Cardiac fibroblast (primary cell): ENCODE measurements around the gene TEAD4.

Source experiments
- DNase-seq, 2 donors: peaks; one replicate each; pipeline versions ENCODE4 v3.0.0 to v3.0.0-alpha.2; 2010; ENCODE audit warnings: low read depth in 2 of 2
- H3K4me3 ChIP-seq, 2 donors: replicated peaks in 1 of 2; 1 replicate in 1 of 2; 2 replicates in 1 of 2; pipeline ENCODE4 v1.5.1; 2011; ENCODE audit warnings: low read depth in 2 of 2, low read length in 2 of 2, mild to moderate bottlenecking in 2 of 2, moderate library complexity in 1 of 2
- TF ChIP-seq, protein P1 (sequence below): IDR thresholded peaks from one replicate; pipeline ENCODE4 v1.5.1; 2011; ENCODE audit warnings: low read depth, mild to moderate bottlenecking, low read length, inconsistent platforms

TEAD4 gene

DNA sequence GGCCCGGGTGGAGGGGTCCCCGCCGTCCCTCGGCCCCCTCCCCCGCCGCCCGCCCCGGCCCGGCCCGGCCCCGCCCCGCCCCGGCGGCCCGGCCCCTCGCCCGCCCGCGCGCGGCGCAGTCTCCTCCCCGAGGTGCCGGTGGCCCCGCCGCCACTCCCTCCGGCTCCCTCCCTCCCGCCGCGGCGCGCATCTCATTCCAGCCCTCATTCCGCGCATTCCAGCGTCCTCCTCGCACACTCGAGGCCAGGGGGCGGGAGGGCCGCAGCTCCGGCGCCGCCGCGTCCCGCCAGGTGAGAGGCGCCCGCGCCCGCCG, at the start of gene TEAD4:
Gene TEAD4, plus strand, starts transcription at position 206 of the 313 bp plus-strand sequence.
- TF ChIP-seq, protein P1, sequence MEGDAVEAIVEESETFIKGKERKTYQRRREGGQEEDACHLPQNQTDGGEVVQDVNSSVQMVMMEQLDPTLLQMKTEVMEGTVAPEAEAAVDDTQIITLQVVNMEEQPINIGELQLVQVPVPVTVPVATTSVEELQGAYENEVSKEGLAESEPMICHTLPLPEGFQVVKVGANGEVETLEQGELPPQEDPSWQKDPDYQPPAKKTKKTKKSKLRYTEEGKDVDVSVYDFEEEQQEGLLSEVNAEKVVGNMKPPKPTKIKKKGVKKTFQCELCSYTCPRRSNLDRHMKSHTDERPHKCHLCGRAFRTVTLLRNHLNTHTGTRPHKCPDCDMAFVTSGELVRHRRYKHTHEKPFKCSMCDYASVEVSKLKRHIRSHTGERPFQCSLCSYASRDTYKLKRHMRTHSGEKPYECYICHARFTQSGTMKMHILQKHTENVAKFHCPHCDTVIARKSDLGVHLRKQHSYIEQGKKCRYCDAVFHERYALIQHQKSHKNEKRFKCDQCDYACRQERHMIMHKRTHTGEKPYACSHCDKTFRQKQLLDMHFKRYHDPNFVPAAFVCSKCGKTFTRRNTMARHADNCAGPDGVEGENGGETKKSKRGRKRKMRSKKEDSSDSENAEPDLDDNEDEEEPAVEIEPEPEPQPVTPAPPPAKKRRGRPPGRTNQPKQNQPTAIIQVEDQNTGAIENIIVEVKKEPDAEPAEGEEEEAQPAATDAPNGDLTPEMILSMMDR, result no peak
- H3K4me3 ChIP-seq, result peak within 1 kb of the TSS; percentile 72 to 75
- DNase-seq, result peak; percentile 74 to 85

DNA sequence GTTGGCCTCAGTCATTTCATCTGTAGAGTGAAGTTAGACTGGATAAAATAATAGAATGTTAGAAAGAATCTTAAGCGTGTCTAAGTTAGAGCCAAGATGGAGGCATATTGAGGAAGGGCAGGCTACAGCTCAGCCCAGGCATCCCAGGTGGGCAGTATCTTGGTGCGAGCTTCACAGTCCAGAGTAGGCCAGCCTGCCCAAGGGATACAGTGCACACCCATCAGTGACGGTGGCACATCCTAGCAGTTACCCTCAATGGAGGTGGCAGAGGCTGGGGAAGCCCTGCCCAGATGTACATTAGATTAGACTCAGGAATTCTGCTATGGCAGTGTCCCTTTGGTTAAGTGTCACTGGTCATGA, 47.0 kb upstream of the TEAD4 start:
- DNase-seq, result no peak
- H3K4me3 ChIP-seq, result no peak overlapping the region
- TF ChIP-seq, protein P1, result no peak

DNA sequence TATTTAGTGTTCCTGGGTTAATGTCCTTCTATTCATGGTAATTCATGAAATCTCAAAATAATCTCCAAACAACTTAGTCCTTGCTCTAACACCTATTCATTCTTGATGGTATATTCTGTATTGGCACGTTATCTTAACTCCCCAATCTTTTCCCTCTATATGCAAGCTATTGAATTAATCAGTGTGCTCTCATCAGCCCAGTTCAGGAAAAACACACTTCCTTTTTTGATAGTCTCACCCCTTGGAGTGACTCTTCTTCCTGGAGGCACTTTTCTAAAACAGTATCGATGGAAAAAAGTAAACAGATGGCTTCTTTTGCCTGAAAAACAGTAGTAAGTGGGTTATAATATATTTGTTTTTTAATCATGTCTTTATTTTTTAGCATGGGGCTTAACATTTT, 39.9 kb upstream of the TEAD4 start:
- TF ChIP-seq, protein P1, result no peak
- no peak overlapping the region for H3K4me3 ChIP-seq
- DNase-seq, result no peak

DNA sequence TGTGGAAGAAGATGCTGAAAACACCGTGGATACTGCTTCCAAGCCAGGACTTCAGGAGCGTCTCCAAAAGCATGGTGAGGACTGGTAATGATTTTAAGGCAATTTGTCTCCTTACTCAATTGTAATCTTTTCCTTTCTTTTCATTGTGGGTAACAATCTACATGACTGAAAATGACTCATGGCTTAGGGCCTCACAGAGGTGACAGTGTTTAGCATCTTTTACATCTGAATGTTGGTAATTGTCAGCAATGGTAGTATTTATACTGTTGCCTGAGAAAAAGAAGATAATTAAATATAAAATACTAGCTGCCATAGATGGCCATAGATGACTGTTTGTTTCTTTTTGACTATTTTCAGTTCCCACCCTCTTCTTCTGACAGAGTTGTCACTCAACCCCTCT, 36.9 kb upstream of the TEAD4 start:
- H3K4me3 ChIP-seq, result no peak overlapping the region
- no peak for DNase-seq
- TF ChIP-seq, protein P1, result no peak

DNA sequence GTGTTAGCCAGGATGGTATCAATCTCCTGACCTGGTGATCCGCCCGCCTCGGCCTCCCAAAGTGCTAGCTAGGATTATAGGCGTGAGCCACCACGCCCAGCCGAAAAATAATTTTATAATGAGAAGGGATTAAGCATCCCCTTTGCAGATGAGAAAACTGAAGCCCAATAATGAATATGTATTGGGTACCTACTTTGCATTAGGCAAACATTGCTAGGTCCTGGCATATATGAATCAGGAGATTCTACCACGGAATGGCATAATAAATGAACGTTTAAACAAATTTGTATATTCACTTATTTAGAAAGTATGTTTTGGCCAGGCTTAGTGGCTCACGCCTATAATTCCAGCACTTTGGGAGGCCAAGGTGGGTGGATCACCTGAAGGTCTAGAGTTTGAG, 36.1 kb upstream of the TEAD4 start:
- no peak for DNase-seq
- TF ChIP-seq, protein P1, result no peak
- H3K4me3 ChIP-seq, result no peak overlapping the region

DNA sequence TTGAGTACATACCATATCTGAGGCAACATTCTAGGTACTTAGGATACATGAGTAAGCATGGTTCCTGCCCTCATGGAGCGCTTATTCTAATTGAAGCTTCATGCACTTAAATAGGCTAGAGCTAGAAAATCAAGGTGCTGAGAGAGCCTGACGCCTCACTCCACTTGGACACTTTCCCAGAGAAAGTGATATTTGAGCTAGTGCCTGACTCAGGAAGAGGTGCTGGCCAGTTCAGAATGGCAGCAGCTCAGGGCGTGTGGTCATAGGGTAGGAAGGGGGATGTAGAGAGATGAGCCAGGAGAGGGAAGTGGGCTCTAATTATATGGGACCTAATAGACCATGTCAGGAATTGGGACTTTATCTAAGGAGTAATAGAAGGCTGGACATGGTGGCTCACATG, 35.2 kb upstream of the TEAD4 start:
- TF ChIP-seq, protein P1, result no peak
- DNase-seq, result peak; percentile 25 to 59
- no peak overlapping the region for H3K4me3 ChIP-seq

DNA sequence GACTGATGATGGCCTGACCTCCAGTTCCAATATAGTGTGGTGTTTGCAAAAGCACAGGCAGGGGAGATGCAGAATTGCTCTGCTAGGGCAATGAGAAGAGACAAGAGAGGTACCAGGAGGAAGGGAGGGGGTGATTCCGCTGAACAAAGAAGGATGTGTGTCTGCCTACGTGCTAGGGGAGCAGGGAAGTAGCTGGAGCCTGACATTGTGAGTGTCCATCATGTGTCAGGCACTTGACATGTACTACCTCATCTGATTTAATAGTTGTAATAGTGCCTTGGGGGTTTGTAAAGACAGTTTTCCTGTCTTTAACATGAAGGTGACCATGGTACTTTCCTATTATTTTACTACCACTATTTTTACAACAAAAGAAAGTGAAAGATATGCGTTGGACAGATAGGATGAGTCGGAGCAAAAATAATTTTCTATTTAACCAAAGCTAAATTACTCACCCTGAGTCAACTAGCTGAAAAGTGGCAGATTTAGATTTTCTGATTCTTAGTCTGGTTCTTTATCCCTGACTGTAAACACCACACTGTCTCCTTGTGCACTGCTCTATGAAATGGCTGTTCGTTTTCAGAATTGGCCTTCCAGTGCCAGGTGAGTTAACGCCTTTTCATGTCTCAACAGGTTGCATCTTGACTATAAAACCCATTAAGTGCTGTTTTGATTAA, 33.7 kb upstream of the TEAD4 start:
- TF ChIP-seq, protein P1, result no peak
- no peak overlapping the region for H3K4me3 ChIP-seq
- DNase-seq, result no peak
